B cell (primary cell): ENCODE measurements around the gene TRDN.

Source experiments
- EZH2 ChIP-seq: IDR thresholded peaks from 2 replicates; pipeline ENCODE4 v1.6.1; 2012; ENCODE audit warnings: borderline replicate concordance, low read depth, mild to moderate bottlenecking, moderate library complexity, low read length; ENCODE audit not compliant: insufficient read depth, poor library complexity, severe bottlenecking
- TF ChIP-seq, protein P1 (sequence below): fragments of 200-600 bp; IDR thresholded peaks from one replicate; pipeline ENCODE4 v1.8.0; 2022; ENCODE audit warnings: antibody characterized with exemption, mild to moderate bottlenecking

DNA sequence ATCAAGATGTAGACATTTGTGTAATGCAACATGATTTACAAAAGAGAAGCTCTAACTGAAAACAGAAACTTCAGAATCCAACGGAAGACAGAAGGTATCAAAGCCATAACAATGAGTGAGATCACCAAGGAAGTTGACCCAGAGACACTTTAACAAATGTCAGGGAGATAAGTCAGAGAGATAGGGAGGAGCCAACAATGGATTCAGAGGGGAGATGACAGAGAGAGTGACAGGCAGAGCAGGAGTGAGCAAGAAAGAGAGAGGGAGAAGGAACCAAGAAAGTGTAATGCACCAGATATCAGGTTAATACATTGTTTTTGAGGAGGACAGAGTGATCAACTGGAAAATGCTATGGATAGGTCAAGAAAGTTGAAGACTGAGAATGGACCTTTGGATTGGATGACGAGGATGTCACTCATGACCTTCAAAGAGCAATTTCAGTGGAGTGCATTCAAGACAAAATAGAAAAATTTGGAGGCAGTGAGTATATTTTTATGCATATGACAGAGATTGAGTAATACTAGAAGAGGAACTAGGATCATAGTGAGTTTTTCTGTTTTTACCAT is 86.6 kb downstream of the TRDN start:
- TF ChIP-seq, protein P1, sequence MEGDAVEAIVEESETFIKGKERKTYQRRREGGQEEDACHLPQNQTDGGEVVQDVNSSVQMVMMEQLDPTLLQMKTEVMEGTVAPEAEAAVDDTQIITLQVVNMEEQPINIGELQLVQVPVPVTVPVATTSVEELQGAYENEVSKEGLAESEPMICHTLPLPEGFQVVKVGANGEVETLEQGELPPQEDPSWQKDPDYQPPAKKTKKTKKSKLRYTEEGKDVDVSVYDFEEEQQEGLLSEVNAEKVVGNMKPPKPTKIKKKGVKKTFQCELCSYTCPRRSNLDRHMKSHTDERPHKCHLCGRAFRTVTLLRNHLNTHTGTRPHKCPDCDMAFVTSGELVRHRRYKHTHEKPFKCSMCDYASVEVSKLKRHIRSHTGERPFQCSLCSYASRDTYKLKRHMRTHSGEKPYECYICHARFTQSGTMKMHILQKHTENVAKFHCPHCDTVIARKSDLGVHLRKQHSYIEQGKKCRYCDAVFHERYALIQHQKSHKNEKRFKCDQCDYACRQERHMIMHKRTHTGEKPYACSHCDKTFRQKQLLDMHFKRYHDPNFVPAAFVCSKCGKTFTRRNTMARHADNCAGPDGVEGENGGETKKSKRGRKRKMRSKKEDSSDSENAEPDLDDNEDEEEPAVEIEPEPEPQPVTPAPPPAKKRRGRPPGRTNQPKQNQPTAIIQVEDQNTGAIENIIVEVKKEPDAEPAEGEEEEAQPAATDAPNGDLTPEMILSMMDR = no peak
- TF ChIP-seq EZH2 = no peak
